ENCODE measurements around the gene LAGE3. TPM values are rescaled to one million over a fixed set of nuclear protein-coding genes. Genes with fewer than 3 reads are reported as not detected.

The LAGE3 gene
- total RNA-seq, 1 donor from 2014 or later = 20.0 TPM

GRCh38 chrX:154458116-154458953, 20.7 kb downstream of the LAGE3 start, which contains the start of gene PLXNA3:
TSS of gene PLXNA3 (plus strand) at chrX:154458281. CDS start at chrX:154460184, 1,903 bp downstream.
- Histone ChIP-seq H4K20me1 (ENCODE audit: insufficient read depth, low read length) (peaks cover 45% of the 10 kb centered on the region), H3K9ac (ENCODE audit: low read length) (peak within 1 kb of the TSS; percentile 81), H3K36me3 (ENCODE audit: insufficient read depth, low read length) (no peaks in the 10 kb centered on the region), H3K9me3 (ENCODE audit: insufficient read depth, low read depth, low read length) (no peaks in the 10 kb centered on the region), H3K4me3 (ENCODE audit: insufficient read depth, low read depth, low read length) (peak within 1 kb of the TSS; percentile 81), H3K79me2 (ENCODE audit: insufficient read depth, low read length) (peaks cover 50% of the 10 kb centered on the region), H3K27me3 (ENCODE audit: insufficient read depth, low read length) (no peaks in the 10 kb centered on the region), H3K27ac (ENCODE audit: low read depth, low read length) (peak within 1 kb of the TSS; percentile 53), H3K4me2 (ENCODE audit: low read length) (peak within 1 kb of the TSS; percentile 91), H3K4me1 (ENCODE audit: insufficient read depth, low read length) (peaks cover 4% of the 10 kb centered on the region), H2AFZ (ENCODE audit: low read depth, low read length) (peak within 1 kb of the TSS; percentile 66)
- Mint-ChIP-seq H3K4me1 (ENCODE audit: low read depth, unreplicated experiment) (no peaks in the 10 kb centered on the region), H3K27ac (ENCODE audit: unreplicated experiment) (peak within 1 kb of the TSS; percentile 96), H3K9me3 (ENCODE audit: unreplicated experiment) (peaks cover 2% of the 10 kb centered on the region), H3K36me3 (ENCODE audit: low read depth, unreplicated experiment) (peaks cover 5% of the 10 kb centered on the region), H3K27me3 (ENCODE audit: low read depth, unreplicated experiment) (no peaks in the 10 kb centered on the region), H3K4me3 (ENCODE audit: unreplicated experiment) (peak within 1 kb of the TSS; percentile 96)
- no peak for FAIRE-seq
- no peak for DNase-seq (ENCODE audit: low read depth)
- TF ChIP-seq EZH2 (IDR thresholded peaks at IDR 0.05; ENCODE audit: insufficient read depth, low read length) = no peak
- no peak for TF ChIP-seq CTCF (IDR thresholded peaks at IDR 0.05; ENCODE audit: insufficient read depth, low read depth, low read length)

- Histone ChIP-seq H4K20me1 (ENCODE audit: insufficient read depth, low read length) (peaks cover 41% of the 10 kb centered on the region), H3K4me1 (ENCODE audit: insufficient read depth, low read length) (peaks cover 4% of the 10 kb centered on the region), H3K27me3 (ENCODE audit: insufficient read depth, low read length) (no peaks in the 10 kb centered on the region), H3K36me3 (ENCODE audit: insufficient read depth, low read length) (no peaks in the 10 kb centered on the region), H3K4me2 (ENCODE audit: low read length) (peak overlapping the region; percentile 91), H3K27ac (ENCODE audit: low read depth, low read length) (peak overlapping the region; percentile 53), H3K9me3 (ENCODE audit: insufficient read depth, low read depth, low read length) (no peaks in the 10 kb centered on the region), H3K4me3 (ENCODE audit: insufficient read depth, low read depth, low read length) (peak overlapping the region; percentile 50), H3K9ac (ENCODE audit: low read length) (peak overlapping the region; percentile 81), H2AFZ (ENCODE audit: low read depth, low read length) (peak overlapping the region; percentile 66), H3K79me2 (ENCODE audit: insufficient read depth, low read length) (peaks cover 43% of the 10 kb centered on the region)
- Mint-ChIP-seq H3K27ac (ENCODE audit: unreplicated experiment) (peak overlapping the region; percentile 96), H3K4me1 (ENCODE audit: low read depth, unreplicated experiment) (no peaks in the 10 kb centered on the region), H3K9me3 (ENCODE audit: unreplicated experiment) (peaks cover 2% of the 10 kb centered on the region), H3K36me3 (ENCODE audit: low read depth, unreplicated experiment) (peaks cover 7% of the 10 kb centered on the region), H3K27me3 (ENCODE audit: low read depth, unreplicated experiment) (no peaks in the 10 kb centered on the region), H3K4me3 (ENCODE audit: unreplicated experiment) (peak overlapping the region; percentile 96)
- TF ChIP-seq CTCF (IDR thresholded peaks at IDR 0.05; ENCODE audit: insufficient read depth, low read depth, low read length) = no peak
- TF ChIP-seq EZH2 (IDR thresholded peaks at IDR 0.05; ENCODE audit: insufficient read depth, low read length) = no peak
- DNase-seq (ENCODE audit: low read depth) = no peak
- no peak for FAIRE-seq
Measured at GRCh38 chrX:154457491-154458115, 21.5 kb downstream of the LAGE3 start.
